Activated CD4-positive, alpha-beta T cell treated with anti-CD3 and anti-CD28 coated beads, Interleukin-2, Interleukin-6, amounts not matched to agents 100 ng/mL and 50 ng/mL, durations not matched to agents 16 hours and 8 hours (primary cell): ENCODE measurements around the gene CELSR1.
"Not testable (repeated sequence)": the region's sequence is repeated elsewhere in the genome, so short reads cannot be mapped to it uniquely, and the experiment has no call there.

Experiments used
- DNase-seq: peaks from one replicate; pipeline ENCODE4 v3.0.0-alpha.2; 2020

Gene CELSR1

GRCh38 chr22:46413725-46414379, 123.6 kb downstream of the CELSR1 start:
- no peak for DNase-seq

- DNase-seq, result no peak
These were observed 126.1 kb downstream of the CELSR1 start for GRCh38 chr22:46411347-46411746.

GRCh38 chr22:46410291-46410808, 127.1 kb downstream of the CELSR1 start:
- DNase-seq, result no peak

- no peak for DNase-seq
These were observed 127.7 kb downstream of the CELSR1 start for GRCh38 chr22:46409631-46410210.

GRCh38 chr22:46408568-46409506, 128.6 kb downstream of the CELSR1 start:
- no peak for DNase-seq

- no peak for DNase-seq
These were observed 129.7 kb downstream of the CELSR1 start for GRCh38 chr22:46407748-46408147.

GRCh38 chr22:46406791-46407190, 130.6 kb downstream of the CELSR1 start:
- DNase-seq, result no peak

- no peak for DNase-seq
These were observed 131.1 kb downstream of the CELSR1 start for GRCh38 chr22:46406349-46406748.

GRCh38 chr22:46405901-46406300, 131.5 kb downstream of the CELSR1 start:
- DNase-seq, result no peak

- not testable (repeated sequence) for DNase-seq
These were observed 133.5 kb downstream of the CELSR1 start for GRCh38 chr22:46403880-46404279.

GRCh38 chr22:46402505-46402904, 134.9 kb downstream of the CELSR1 start:
- DNase-seq, result no peak

GRCh38 chr22:46401370-46401769, 136.1 kb downstream of the CELSR1 start:
- no peak for DNase-seq

- DNase-seq, result no peak
These were observed 138.0 kb downstream of the CELSR1 start for GRCh38 chr22:46399251-46400024.

GRCh38 chr22:46397951-46398350, 139.5 kb downstream of the CELSR1 start:
- DNase-seq, result no peak

- DNase-seq, result no peak
These were observed 139.9 kb downstream of the CELSR1 start for GRCh38 chr22:46397514-46397913.

- DNase-seq, result not testable (repeated sequence)
These were observed 140.4 kb downstream of the CELSR1 start for GRCh38 chr22:46397049-46397448.

GRCh38 chr22:46395145-46395544, 142.3 kb downstream of the CELSR1 start:
- no peak for DNase-seq

GRCh38 chr22:46394622-46395021, 142.8 kb downstream of the CELSR1 start:
- no peak for DNase-seq

- DNase-seq, result no peak
These were observed 143.5 kb downstream of the CELSR1 start for GRCh38 chr22:46393873-46394272.

- no peak for DNase-seq
These were observed 145.1 kb downstream of the CELSR1 start for GRCh38 chr22:46392137-46392844.

GRCh38 chr22:46391486-46392136, 145.8 kb downstream of the CELSR1 start:
- DNase-seq, result no peak
